ENCODE data around the gene SDK1. TPM values are rescaled to one million over a fixed set of nuclear protein-coding genes. Genes with fewer than 3 reads are reported as not detected.

SDK1 gene
- total RNA-seq, 1 donor, result 0.36 TPM

DNA sequence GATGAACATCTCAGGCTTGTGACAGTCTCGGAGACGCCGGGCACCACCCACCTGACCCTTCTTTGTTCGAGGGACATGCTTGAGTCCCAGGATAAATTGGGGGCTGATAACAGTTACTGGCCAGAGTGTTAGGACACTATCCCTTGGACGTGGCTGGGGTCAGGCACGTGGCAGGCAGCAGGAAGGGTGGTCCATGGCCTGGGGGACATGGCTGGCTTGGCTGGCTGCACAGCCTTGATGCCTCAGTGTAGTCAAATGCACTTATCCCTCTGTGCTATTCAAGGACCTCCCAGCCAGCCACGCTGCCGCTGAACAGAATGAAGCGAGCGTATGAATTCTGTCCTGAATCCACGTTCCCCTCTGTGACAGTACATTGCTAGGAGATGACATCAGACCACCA is 719.0 kb downstream of the SDK1 start:
- Histone ChIP-seq H3K9me3 (ENCODE audit: low read depth, low read length) (peaks cover 4% of the 10 kb centered on the region), H3K79me2 (ENCODE audit: insufficient read depth, low read length) (no peaks in the 10 kb centered on the region), H3K4me3 (ENCODE audit: insufficient read depth, low read length) (no peak overlapping the region), H4K20me1 (ENCODE audit: insufficient read depth, low read length) (no peaks in the 10 kb centered on the region), H3K27me3 (ENCODE audit: insufficient read depth, low read length) (no peaks in the 10 kb centered on the region), H3K4me2 (ENCODE audit: insufficient read depth, low read length) (no peak overlapping the region), H3K4me1 (ENCODE audit: insufficient read depth, low read length) (no peaks in the 10 kb centered on the region), H3K36me3 (ENCODE audit: insufficient read depth, low read length) (no peaks in the 10 kb centered on the region), H2AFZ (ENCODE audit: low read length) (no peak overlapping the region), H3K27ac (ENCODE audit: low read depth, low read length) (no peak overlapping the region)
- DNase-seq (ENCODE audit: insufficient read length, low spot score, missing footprints), result no peak
- TF ChIP-seq CTCF (IDR thresholded peaks at IDR 0.05; ENCODE audit: extremely low read depth, low read depth, low read length), result no peak

DNA sequence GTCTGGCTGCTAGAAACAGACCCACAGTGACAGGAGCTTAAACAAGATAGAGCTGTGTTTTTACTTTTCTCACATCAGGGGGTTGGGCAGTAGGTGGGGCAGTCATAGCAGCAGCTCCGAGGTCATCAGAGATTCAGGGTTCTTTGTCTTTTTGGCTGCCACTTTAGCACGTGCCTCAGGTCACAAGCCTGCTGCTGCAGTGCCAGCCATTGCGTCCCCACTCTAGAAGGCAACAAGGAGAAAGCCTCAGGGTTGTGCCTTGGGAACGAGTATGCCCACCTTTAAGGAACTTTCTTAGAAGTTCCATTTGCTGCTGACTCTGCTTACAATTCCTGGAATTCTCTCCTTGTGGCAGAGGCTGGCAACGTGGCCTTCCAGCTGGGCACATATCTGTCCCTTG is 720.4 kb downstream of the SDK1 start:
- H3K4me2 ChIP-seq (ENCODE audit: insufficient read depth, low read length), result no peak overlapping the region
- DNase-seq (ENCODE audit: insufficient read length, low spot score, missing footprints), result no peak
- no peaks in the 10 kb centered on the region for H3K79me2 ChIP-seq (ENCODE audit: insufficient read depth, low read length)
- H3K27ac ChIP-seq (ENCODE audit: low read depth, low read length), result no peak overlapping the region
- H3K36me3 ChIP-seq (ENCODE audit: insufficient read depth, low read length), result no peaks in the 10 kb centered on the region
- TF ChIP-seq CTCF (IDR thresholded peaks at IDR 0.05; ENCODE audit: extremely low read depth, low read depth, low read length), result no peak
- H3K27me3 ChIP-seq (ENCODE audit: insufficient read depth, low read length), result no peaks in the 10 kb centered on the region
- peaks cover 4% of the 10 kb centered on the region for H3K9me3 ChIP-seq (ENCODE audit: low read depth, low read length)
- no peak overlapping the region for H3K4me3 ChIP-seq (ENCODE audit: insufficient read depth, low read length)
- H3K4me1 ChIP-seq (ENCODE audit: insufficient read depth, low read length), result no peaks in the 10 kb centered on the region
- no peak overlapping the region for H2AFZ ChIP-seq (ENCODE audit: low read length)
- H4K20me1 ChIP-seq (ENCODE audit: insufficient read depth, low read length), result no peaks in the 10 kb centered on the region

DNA sequence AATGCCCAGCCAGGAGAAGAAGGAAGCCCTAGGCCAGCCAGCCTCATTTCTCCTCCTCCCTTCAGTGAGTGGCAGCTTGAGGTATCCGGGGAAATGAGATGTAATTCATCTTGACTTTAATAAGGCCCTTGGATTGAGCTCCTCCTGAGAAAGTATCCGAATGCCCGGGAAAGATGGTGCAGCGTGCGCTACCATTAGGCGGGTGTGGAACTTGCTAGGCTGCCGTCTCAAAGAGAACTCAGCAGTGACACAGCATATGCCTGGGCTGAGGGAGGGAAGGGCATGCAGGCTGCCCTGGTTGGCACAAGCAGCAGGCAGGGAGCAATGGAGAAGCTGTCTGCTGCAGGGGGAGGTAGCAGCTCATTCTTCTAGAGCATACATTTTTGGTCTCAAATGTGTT is 721.2 kb downstream of the SDK1 start:
- Histone ChIP-seq H3K4me2 (ENCODE audit: insufficient read depth, low read length) (no peak overlapping the region), H3K27ac (ENCODE audit: low read depth, low read length) (no peak overlapping the region), H3K27me3 (ENCODE audit: insufficient read depth, low read length) (no peaks in the 10 kb centered on the region), H2AFZ (ENCODE audit: low read length) (no peak overlapping the region), H3K79me2 (ENCODE audit: insufficient read depth, low read length) (no peaks in the 10 kb centered on the region), H3K9me3 (ENCODE audit: low read depth, low read length) (peaks cover 4% of the 10 kb centered on the region), H4K20me1 (ENCODE audit: insufficient read depth, low read length) (no peaks in the 10 kb centered on the region), H3K4me1 (ENCODE audit: insufficient read depth, low read length) (no peaks in the 10 kb centered on the region), H3K4me3 (ENCODE audit: insufficient read depth, low read length) (no peak overlapping the region), H3K36me3 (ENCODE audit: insufficient read depth, low read length) (no peaks in the 10 kb centered on the region)
- DNase-seq (ENCODE audit: insufficient read length, low spot score, missing footprints), result no peak
- no peak for TF ChIP-seq CTCF (IDR thresholded peaks at IDR 0.05; ENCODE audit: extremely low read depth, low read depth, low read length)

DNA sequence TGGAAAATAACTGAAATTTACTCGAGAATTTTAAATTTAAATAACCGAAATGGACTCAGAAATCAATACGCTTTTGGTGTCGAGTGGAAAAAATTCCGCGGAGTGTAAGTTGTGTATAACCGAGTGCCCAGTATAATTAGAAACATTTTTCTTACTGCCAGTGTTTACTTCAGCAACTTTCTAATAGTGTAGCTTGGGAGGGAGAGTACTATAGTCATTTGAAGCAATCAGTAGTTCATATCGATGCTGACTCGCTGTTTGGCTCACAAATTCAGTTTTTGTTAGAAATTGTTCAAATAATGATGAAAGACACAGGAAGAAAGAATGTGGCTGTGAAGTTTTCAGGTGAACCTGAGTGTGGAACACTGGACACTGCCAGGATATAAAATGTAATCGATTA is 722.5 kb downstream of the SDK1 start:
- Histone ChIP-seq H3K27me3 (ENCODE audit: insufficient read depth, low read length) (no peaks in the 10 kb centered on the region), H2AFZ (ENCODE audit: low read length) (no peak overlapping the region), H3K36me3 (ENCODE audit: insufficient read depth, low read length) (no peaks in the 10 kb centered on the region), H3K4me2 (ENCODE audit: insufficient read depth, low read length) (no peak overlapping the region), H3K9me3 (ENCODE audit: low read depth, low read length) (peaks cover 4% of the 10 kb centered on the region), H3K4me1 (ENCODE audit: insufficient read depth, low read length) (no peaks in the 10 kb centered on the region), H3K27ac (ENCODE audit: low read depth, low read length) (no peak overlapping the region), H3K79me2 (ENCODE audit: insufficient read depth, low read length) (no peaks in the 10 kb centered on the region), H3K4me3 (ENCODE audit: insufficient read depth, low read length) (no peak overlapping the region), H4K20me1 (ENCODE audit: insufficient read depth, low read length) (no peaks in the 10 kb centered on the region)
- no peak for TF ChIP-seq CTCF (IDR thresholded peaks at IDR 0.05; ENCODE audit: extremely low read depth, low read depth, low read length)
- no peak for DNase-seq (ENCODE audit: insufficient read length, low spot score, missing footprints)

Measured in osteoblast (primary cell).